Muscle of leg (tissue), 11 donors: ENCODE measurements around the gene SDK1. TPM values are rescaled to one million over a fixed set of nuclear protein-coding genes. Genes with fewer than 3 reads are reported as not detected.

Source experiments
- DNase-seq: peaks from one replicate; pipeline ENCODE4 v3.0.0; 2013
- H3K27ac ChIP-seq: one replicate; pipeline ENCODE4 v1.5.1; 2013; ENCODE audit warnings: mild to moderate bottlenecking, low read length, control low read depth
- H3K27me3 ChIP-seq: one replicate; pipeline ENCODE4 v1.6.1; 2013; ENCODE audit warnings: low read length; ENCODE audit not compliant: control insufficient read depth, insufficient read depth
- H3K36me3 ChIP-seq: one replicate; pipeline ENCODE4 v1.6.1; 2013; ENCODE audit warnings: low read length; ENCODE audit not compliant: control insufficient read depth, insufficient read depth
- H3K4me1 ChIP-seq: one replicate; pipeline ENCODE4 v1.6.1; 2013; ENCODE audit warnings: low read length; ENCODE audit not compliant: control insufficient read depth, insufficient read depth
- H3K4me3 ChIP-seq: one replicate; pipeline ENCODE4 v1.5.1; 2013; ENCODE audit warnings: low read length, control low read depth
- H3K9me3 ChIP-seq: replicated peaks from 2 replicates; pipeline ENCODE4 v1.6.1; 2013; ENCODE audit warnings: low read depth, low read length; ENCODE audit not compliant: control insufficient read depth
- WGBS: methylation state at CpG from one replicate; pipeline ENCODE4 v1.1.5; 2013; ENCODE audit warnings: missing lambda C conversion rate; ENCODE audit not compliant: insufficient coverage; 5-methylcytosine and 5-hydroxymethylcytosine counted together
- polyA plus RNA-seq, 8 donors: library from polyadenylated mRNA; unstranded; fragments of 120-200 nt; gene quantifications; one replicate each; pipeline versions ENCODE4 v1.2.1 to v1.2.3, GENCODE V29; 2013; ENCODE audit warnings: inconsistent platforms in 1 of 8, low replicate concordance in 1 of 8; ENCODE audit not compliant: insufficient read length in 8 of 8, insufficient read depth in 1 of 8
- total RNA-seq: library from RNA; stranded (reverse); fragments of 120-200 nt; gene quantifications from one replicate; pipeline ENCODE4 v1.2.4, GENCODE V29; 2013

SDK1 gene
- total and polyA plus RNA-seq, 9 donors = 2.3 to 6.4 (median 3.6) TPM

DNA sequence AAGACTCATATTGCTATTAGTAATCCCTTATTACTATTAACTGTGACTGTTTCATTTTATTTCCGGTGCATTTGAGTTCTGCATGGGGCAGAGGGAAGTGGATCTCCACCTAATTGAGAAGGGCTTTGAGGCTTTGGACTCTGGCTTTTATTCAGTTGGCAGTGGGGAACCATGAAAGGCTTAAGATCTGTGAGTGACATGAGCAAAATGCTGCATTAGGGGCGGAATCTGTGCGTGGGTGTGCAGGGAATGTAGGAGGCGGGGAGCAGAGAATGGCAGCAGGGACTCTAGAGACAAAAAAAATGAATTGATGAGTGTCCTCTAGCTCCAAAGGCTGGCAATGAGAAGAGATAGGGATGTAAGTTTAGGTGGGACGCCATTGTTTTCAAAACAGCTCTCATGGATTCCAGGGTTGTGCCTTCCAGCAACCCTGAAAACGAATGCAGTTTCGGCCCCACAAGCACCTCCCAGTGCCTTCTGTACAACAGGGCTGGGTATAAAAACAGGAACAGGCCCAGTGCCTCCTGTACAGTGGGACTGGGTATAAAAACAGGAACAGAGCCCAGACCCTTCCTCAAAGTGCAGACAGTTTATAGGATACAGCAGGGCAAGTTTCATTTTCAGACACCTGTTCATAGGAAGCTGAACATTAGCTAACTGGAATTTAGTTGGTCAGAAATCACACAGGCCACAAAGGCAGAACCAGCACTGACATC is 717.7 kb downstream of the SDK1 start:
- H3K4me3 ChIP-seq = no peak overlapping the region
- no peak overlapping the region for H3K27ac ChIP-seq
- no peaks in the 10 kb centered on the region for H3K27me3 ChIP-seq
- H3K4me1 ChIP-seq = peaks cover 21% of the 10 kb centered on the region
- H3K36me3 ChIP-seq = no peaks in the 10 kb centered on the region
- H3K9me3 ChIP-seq = peaks cover 17% of the 10 kb centered on the region
- DNase-seq = peak; percentile 64
- 75% methylated on average over 6 of the region's 7 CpGs for WGBS

DNA sequence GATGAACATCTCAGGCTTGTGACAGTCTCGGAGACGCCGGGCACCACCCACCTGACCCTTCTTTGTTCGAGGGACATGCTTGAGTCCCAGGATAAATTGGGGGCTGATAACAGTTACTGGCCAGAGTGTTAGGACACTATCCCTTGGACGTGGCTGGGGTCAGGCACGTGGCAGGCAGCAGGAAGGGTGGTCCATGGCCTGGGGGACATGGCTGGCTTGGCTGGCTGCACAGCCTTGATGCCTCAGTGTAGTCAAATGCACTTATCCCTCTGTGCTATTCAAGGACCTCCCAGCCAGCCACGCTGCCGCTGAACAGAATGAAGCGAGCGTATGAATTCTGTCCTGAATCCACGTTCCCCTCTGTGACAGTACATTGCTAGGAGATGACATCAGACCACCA is 719.0 kb downstream of the SDK1 start:
- Histone ChIP-seq H3K4me1 (peaks cover 15% of the 10 kb centered on the region), H3K27ac (no peak overlapping the region), H3K4me3 (no peak overlapping the region), H3K9me3 (peaks cover 17% of the 10 kb centered on the region), H3K27me3 (no peaks in the 10 kb centered on the region), H3K36me3 (no peaks in the 10 kb centered on the region)
- 94% methylated on average over 9 of the region's 11 CpGs for WGBS
- DNase-seq = no peak

DNA sequence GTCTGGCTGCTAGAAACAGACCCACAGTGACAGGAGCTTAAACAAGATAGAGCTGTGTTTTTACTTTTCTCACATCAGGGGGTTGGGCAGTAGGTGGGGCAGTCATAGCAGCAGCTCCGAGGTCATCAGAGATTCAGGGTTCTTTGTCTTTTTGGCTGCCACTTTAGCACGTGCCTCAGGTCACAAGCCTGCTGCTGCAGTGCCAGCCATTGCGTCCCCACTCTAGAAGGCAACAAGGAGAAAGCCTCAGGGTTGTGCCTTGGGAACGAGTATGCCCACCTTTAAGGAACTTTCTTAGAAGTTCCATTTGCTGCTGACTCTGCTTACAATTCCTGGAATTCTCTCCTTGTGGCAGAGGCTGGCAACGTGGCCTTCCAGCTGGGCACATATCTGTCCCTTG is 720.4 kb downstream of the SDK1 start:
- 77% methylated on average over 5 of the region's 5 CpGs for WGBS
- no peaks in the 10 kb centered on the region for H3K36me3 ChIP-seq

DNA sequence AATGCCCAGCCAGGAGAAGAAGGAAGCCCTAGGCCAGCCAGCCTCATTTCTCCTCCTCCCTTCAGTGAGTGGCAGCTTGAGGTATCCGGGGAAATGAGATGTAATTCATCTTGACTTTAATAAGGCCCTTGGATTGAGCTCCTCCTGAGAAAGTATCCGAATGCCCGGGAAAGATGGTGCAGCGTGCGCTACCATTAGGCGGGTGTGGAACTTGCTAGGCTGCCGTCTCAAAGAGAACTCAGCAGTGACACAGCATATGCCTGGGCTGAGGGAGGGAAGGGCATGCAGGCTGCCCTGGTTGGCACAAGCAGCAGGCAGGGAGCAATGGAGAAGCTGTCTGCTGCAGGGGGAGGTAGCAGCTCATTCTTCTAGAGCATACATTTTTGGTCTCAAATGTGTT is 721.2 kb downstream of the SDK1 start:
- no peak for DNase-seq
- no peaks in the 10 kb centered on the region for H3K36me3 ChIP-seq
- H3K27me3 ChIP-seq = no peaks in the 10 kb centered on the region
- WGBS = 65% methylated on average over 7 of the region's 7 CpGs
- H3K4me3 ChIP-seq = no peak overlapping the region
- H3K27ac ChIP-seq = no peak overlapping the region
- H3K9me3 ChIP-seq = peaks cover 17% of the 10 kb centered on the region
- H3K4me1 ChIP-seq = peaks cover 14% of the 10 kb centered on the region

More for the DNA sequence above, 720.4 kb downstream of the SDK1 start:
- DNase-seq = no peak
- Histone ChIP-seq H3K4me3 (no peak overlapping the region), H3K9me3 (peaks cover 17% of the 10 kb centered on the region), H3K27ac (no peak overlapping the region), H3K4me1 (peaks cover 18% of the 10 kb centered on the region), H3K27me3 (no peaks in the 10 kb centered on the region)

DNA sequence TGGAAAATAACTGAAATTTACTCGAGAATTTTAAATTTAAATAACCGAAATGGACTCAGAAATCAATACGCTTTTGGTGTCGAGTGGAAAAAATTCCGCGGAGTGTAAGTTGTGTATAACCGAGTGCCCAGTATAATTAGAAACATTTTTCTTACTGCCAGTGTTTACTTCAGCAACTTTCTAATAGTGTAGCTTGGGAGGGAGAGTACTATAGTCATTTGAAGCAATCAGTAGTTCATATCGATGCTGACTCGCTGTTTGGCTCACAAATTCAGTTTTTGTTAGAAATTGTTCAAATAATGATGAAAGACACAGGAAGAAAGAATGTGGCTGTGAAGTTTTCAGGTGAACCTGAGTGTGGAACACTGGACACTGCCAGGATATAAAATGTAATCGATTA is 722.5 kb downstream of the SDK1 start:
- H3K27me3 ChIP-seq = no peaks in the 10 kb centered on the region
- 92% methylated on average over 2 of the region's 10 CpGs for WGBS
- DNase-seq = no peak

DNA sequence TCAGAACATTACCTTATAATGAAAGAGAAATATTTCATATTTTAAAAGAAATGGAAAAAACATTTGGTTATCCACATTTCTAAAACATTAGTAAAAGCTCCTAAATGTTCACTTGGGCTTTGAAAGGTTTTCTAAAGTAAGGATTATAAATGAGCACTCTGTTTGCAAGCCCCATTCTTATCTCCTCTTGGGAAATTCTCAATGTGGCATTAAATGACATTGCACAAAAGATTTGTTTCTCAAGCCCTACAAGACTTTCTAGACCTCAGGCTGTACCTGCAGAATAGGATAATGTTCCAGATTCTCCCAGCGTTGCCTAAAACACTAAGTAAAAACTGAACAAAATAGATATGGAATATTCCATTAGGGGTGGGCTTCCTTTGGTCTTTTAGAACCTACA is 723.1 kb downstream of the SDK1 start:
- Histone ChIP-seq H3K4me1 (peaks cover 8% of the 10 kb centered on the region), H3K9me3 (peaks cover 10% of the 10 kb centered on the region), H3K27me3 (no peaks in the 10 kb centered on the region), H3K4me3 (no peak overlapping the region), H3K27ac (no peak overlapping the region), H3K36me3 (no peaks in the 10 kb centered on the region)
- WGBS = no CpG with 5 or more reads among the region's 1 CpG
- no peak for DNase-seq

More for the DNA sequence above, 722.5 kb downstream of the SDK1 start:
- Histone ChIP-seq H3K9me3 (peaks cover 16% of the 10 kb centered on the region), H3K36me3 (no peaks in the 10 kb centered on the region), H3K27ac (no peak overlapping the region), H3K4me3 (no peak overlapping the region), H3K4me1 (peaks cover 8% of the 10 kb centered on the region)

DNA sequence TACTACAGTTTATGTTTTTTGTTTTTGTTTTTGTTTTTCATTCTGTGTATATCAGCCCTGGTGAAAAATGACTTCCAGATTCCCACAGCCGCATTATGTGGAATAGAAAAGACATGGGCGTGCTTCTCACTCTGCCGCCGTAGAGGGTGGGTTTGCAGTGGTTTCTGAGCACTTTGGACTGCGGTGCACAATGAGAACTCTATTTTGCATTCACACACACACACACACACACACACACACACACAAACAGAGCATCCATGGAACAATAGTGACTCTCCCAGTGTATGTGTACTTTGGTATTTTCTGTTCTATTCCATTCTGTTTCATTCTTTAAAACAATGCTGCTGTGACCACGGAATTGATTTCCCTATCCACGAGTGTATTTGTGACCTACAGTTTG is 723.8 kb downstream of the SDK1 start:
- no peak for DNase-seq
- Histone ChIP-seq H3K36me3 (no peaks in the 10 kb centered on the region), H3K9me3 (peaks cover 3% of the 10 kb centered on the region), H3K27me3 (no peaks in the 10 kb centered on the region), H3K27ac (no peak overlapping the region), H3K4me1 (peaks cover 8% of the 10 kb centered on the region), H3K4me3 (no peak overlapping the region)
- WGBS = 74% methylated on average over 2 of the region's 7 CpGs

DNA sequence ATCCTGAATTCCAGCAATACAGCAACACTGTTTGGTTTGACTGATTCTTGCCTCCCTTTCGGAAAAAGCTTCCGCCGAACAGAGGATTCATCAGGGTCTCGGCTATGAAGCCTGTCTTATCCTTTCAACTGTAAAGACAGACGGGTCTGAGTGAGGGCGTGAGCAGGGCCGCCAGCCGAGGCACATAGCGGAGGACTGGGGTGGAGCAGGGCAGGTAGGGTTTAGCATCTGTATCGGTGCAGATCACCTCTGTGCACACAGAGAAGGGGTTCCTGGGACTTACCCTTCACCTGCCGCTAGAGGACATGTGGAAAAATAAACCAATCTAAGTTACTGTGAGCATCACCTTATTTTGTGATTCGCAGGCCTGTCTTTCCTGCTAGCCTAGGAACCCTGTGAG is 724.2 kb downstream of the SDK1 start:
- H3K9me3 ChIP-seq = peaks cover 3% of the 10 kb centered on the region

DNA sequence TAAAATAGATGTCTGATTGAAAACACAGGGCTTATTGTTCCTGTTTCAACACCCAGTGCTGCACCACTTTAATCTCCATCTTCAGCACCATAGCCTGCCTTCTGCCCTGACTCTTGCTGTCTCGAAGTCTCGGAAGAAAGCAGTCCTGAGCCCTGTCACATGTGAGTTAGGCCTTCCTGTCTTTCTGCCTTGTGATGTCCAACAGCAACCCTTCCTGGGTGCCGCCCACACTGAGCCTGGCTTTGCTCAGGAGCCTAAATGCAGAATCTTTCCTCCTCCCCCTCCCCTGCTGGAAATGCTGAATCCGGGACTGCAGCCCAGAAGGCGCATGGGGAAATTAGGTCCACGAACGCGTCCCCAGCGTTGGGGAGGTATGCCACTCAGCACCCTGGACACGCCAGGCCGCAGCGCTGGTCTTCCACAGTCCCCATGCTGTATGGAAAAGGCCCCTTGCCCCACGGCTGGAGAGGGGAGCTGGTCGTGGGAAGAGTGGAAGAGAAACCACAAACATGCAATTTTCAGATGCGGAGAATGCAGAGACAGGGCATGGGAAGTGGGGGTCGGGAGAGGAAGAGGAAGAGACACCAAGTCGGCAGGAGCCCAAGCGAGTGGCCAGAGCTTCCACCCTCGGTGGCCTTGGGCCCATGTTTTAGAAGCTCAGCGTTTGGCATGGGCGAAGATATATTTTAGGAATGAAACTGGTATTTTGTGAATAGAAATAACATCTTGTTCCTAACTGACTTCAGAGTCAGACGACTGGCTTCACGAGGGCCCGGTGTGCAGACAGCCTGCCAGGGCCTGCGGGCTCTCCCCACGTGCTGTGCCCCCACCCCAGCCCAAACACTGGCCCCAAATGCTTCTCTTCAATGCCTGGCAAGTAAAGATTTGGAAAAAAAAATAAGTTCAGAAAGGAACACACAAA is 724.9 kb downstream of the SDK1 start:
- no peak overlapping the region for H3K27ac ChIP-seq
- H3K4me3 ChIP-seq = no peak overlapping the region
- peaks cover 8% of the 10 kb centered on the region for H3K4me1 ChIP-seq
- 64% methylated on average over 19 of the region's 26 CpGs for WGBS
- no peak for DNase-seq
- H3K36me3 ChIP-seq = no peaks in the 10 kb centered on the region
- H3K27me3 ChIP-seq = no peaks in the 10 kb centered on the region
- H3K9me3 ChIP-seq = peaks cover 3% of the 10 kb centered on the region

More for the DNA sequence above, 724.2 kb downstream of the SDK1 start:
- no peak for DNase-seq
- Histone ChIP-seq H3K36me3 (no peaks in the 10 kb centered on the region), H3K4me1 (peaks cover 8% of the 10 kb centered on the region), H3K27me3 (no peaks in the 10 kb centered on the region), H3K4me3 (no peak overlapping the region), H3K27ac (no peak overlapping the region)
- WGBS = 94% methylated on average over 8 of the region's 12 CpGs

DNA sequence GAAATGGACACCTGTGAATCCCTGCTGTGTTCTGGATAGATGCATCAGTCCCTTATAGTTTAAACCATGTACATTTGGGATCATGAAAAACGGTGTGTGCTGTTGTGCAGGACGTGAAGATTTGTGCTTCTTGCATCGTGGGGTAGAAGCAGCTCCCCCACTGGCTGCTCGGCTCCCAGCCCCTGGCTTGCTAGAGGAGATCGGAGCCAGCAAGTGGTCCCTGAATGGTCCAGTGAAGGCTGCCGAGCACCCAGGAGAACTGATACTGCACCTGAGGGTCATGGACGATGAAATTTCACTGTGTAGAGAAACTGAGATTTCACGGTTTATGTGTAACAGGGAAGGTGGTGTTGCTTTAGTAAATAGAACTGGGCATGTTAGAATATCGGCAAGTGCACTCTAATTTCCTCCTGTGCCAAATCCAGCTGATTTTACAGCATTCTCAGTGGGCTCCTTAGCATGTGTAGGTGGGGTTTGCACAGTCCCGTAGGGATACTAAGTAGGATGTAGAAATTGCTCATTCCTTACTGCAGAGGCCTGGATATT is 726.0 kb downstream of the SDK1 start:
- no peaks in the 10 kb centered on the region for H3K27me3 ChIP-seq
- no peak for DNase-seq
- H3K27ac ChIP-seq = no peak overlapping the region
- WGBS = 74% methylated on average over 7 of the region's 10 CpGs
- H3K4me1 ChIP-seq = peaks cover 8% of the 10 kb centered on the region
- no peaks in the 10 kb centered on the region for H3K9me3 ChIP-seq
- no peak overlapping the region for H3K4me3 ChIP-seq
- no peaks in the 10 kb centered on the region for H3K36me3 ChIP-seq
